ENCODE data around the gene PIGX. TPM values are rescaled to one million over a fixed set of nuclear protein-coding genes. Genes with fewer than 3 reads are reported as not detected.

PIGX gene
- total RNA-seq, 4 donors from 2014 or later: 10.2 to 61.5 (median 34.1) TPM

DNA sequence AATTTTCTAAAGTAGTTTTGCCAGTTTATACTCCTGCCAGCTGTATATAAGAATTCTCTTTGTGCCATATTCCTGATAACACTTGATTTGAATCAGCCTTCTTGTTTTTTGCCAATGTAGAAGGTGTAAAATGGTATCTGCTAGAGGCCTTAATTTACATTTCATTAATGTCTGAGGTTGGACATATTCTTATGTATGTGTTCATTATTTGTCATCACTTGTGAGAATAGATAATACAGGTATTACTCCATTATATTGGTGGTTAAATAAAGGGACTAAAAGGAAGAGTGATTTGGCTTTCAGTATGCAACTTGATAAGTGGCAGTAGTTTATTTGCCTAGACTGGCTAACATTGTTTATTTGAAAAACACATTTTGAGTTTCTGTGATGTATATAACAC, 53.3 kb downstream of the PIGX start:
- no peaks in the 10 kb centered on the region for H3K36me3 ChIP-seq
- H3K4me3 ChIP-seq: no peak overlapping the region
- H3K27ac ChIP-seq: no peak overlapping the region
- no peaks in the 10 kb centered on the region for H3K9me3 ChIP-seq
- no peak for DNase-seq
- intact Hi-C loops (cut with DNase I; ENCODE audit: low total_unique reads): no loop called here
- no peaks in the 10 kb centered on the region for H3K27me3 ChIP-seq
- TF ChIP-seq, protein P1, sequence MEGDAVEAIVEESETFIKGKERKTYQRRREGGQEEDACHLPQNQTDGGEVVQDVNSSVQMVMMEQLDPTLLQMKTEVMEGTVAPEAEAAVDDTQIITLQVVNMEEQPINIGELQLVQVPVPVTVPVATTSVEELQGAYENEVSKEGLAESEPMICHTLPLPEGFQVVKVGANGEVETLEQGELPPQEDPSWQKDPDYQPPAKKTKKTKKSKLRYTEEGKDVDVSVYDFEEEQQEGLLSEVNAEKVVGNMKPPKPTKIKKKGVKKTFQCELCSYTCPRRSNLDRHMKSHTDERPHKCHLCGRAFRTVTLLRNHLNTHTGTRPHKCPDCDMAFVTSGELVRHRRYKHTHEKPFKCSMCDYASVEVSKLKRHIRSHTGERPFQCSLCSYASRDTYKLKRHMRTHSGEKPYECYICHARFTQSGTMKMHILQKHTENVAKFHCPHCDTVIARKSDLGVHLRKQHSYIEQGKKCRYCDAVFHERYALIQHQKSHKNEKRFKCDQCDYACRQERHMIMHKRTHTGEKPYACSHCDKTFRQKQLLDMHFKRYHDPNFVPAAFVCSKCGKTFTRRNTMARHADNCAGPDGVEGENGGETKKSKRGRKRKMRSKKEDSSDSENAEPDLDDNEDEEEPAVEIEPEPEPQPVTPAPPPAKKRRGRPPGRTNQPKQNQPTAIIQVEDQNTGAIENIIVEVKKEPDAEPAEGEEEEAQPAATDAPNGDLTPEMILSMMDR (IDR thresholded peaks at IDR 0.05): no peak
- no peak for TF ChIP-seq POLR2A (IDR thresholded peaks at IDR 0.05)
- no peaks in the 10 kb centered on the region for H3K4me1 ChIP-seq

- TF ChIP-seq, protein P1 (IDR thresholded peaks at IDR 0.05): no peak
- no peak for TF ChIP-seq POLR2A (IDR thresholded peaks at IDR 0.05)
- H3K4me3 ChIP-seq: no peak overlapping the region
- H3K4me1 ChIP-seq: peaks cover 0 to 3% of the 10 kb centered on the region in 2 donors
- intact Hi-C loops (cut with DNase I; ENCODE audit: low total_unique reads): no loop called here
- no peak overlapping the region for H3K27ac ChIP-seq
- H3K36me3 ChIP-seq: no peaks in the 10 kb centered on the region
- H3K27me3 ChIP-seq: no peaks in the 10 kb centered on the region
- no peaks in the 10 kb centered on the region for H3K9me3 ChIP-seq
- DNase-seq: no peak
Observed at GRCh38 chr3:196771067-196771466, 58.9 kb downstream of the PIGX start.

- no peaks in the 10 kb centered on the region for H3K9me3 ChIP-seq
- H3K27me3 ChIP-seq: no peaks in the 10 kb centered on the region
- intact Hi-C loops (cut with DNase I; ENCODE audit: low total_unique reads): no loop called here
- no peak overlapping the region for H3K27ac ChIP-seq
- DNase-seq: no peak
- H3K4me1 ChIP-seq: peaks cover 0 to 3% of the 10 kb centered on the region in 2 donors
- TF ChIP-seq, protein P1 (IDR thresholded peaks at IDR 0.05): no peak
- TF ChIP-seq POLR2A (IDR thresholded peaks at IDR 0.05): no peak
- no peaks in the 10 kb centered on the region for H3K36me3 ChIP-seq
- no peak overlapping the region for H3K4me3 ChIP-seq
Observed at GRCh38 chr3:196772102-196772501, 59.9 kb downstream of the PIGX start.

DNA sequence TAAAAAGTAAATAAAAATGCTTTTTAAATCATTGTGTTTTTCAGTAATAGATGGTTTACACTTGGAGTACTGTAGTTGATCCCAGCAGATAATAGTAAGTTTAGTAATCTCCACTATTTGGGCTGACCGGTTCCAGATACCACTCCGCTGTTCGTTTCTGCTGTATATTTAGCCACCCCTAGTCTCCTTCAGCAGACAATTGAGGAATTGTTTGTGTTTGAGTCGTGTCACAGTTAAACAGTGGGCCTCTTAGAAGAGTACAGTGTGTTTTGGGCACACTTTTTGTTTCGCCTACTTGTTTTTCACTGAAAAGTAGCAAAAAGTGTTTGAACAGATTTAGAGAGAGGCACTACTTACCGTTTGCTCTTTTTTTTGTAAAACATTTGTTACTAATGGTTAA, 60.7 kb downstream of the PIGX start:
- Histone ChIP-seq H3K27me3 (no peaks in the 10 kb centered on the region), H3K4me3 (no peak overlapping the region), H3K4me1 (peaks cover 0 to 3% of the 10 kb centered on the region in 2 donors), H3K9me3 (no peaks in the 10 kb centered on the region), H3K27ac (no peak overlapping the region), H3K36me3 (no peaks in the 10 kb centered on the region)
- intact Hi-C loops (cut with DNase I; ENCODE audit: low total_unique reads): no loop called here
- TF ChIP-seq, protein P1 (IDR thresholded peaks at IDR 0.05): no peak
- no peak for TF ChIP-seq POLR2A (IDR thresholded peaks at IDR 0.05)
- DNase-seq: no peak

GRCh38 chr3:196774191-196774820, 62.1 kb downstream of the PIGX start:
- no peaks in the 10 kb centered on the region for H3K9me3 ChIP-seq
- H3K27ac ChIP-seq: no peak overlapping the region
- H3K4me3 ChIP-seq: no peak overlapping the region
- DNase-seq: no peak
- peaks cover 0 to 3% of the 10 kb centered on the region in 2 donors for H3K4me1 ChIP-seq
- no peak for TF ChIP-seq POLR2A (IDR thresholded peaks at IDR 0.05)
- TF ChIP-seq, protein P1 (IDR thresholded peaks at IDR 0.05): no peak
- H3K36me3 ChIP-seq: no peaks in the 10 kb centered on the region
- no peaks in the 10 kb centered on the region for H3K27me3 ChIP-seq
- intact Hi-C loops (cut with DNase I; ENCODE audit: low total_unique reads): no loop called here

Data from uterus (tissue), 4 donors.